MM.1S (cell line): ENCODE results near the gene PTGIS.

Source experiments
- DNase-seq: peaks from one replicate; pipeline ENCODE4 v3.0.0-alpha.2; 2015
- H2AFZ ChIP-seq: fragments of 300-600 bp; sonication (generic); 2 replicates; pipeline ENCODE4 v1.6.0; 2016; ENCODE audit warnings: antibody characterized with exemption, low read length
- H3F3A ChIP-seq: fragments of 300-600 bp; sonication (generic); 2 replicates; pipeline ENCODE4 v1.6.1; 2016; ENCODE audit warnings: mild to moderate bottlenecking, antibody characterized with exemption, low read length, moderate library complexity, mixed read lengths; ENCODE audit not compliant: insufficient read depth
- H3K27ac ChIP-seq: fragments of 300-600 bp; sonication (generic); 2 replicates; pipeline ENCODE4 v1.5.1; 2016; ENCODE audit warnings: mild to moderate bottlenecking, low read length
- H3K27me3 ChIP-seq: fragments of 300-600 bp; sonication (generic); replicated peaks from 2 replicates; pipeline ENCODE4 v1.6.0; 2016; ENCODE audit warnings: low read length; ENCODE audit not compliant: insufficient read depth
- H3K36me3 ChIP-seq: fragments of 300-600 bp; sonication (generic); replicated peaks from 2 replicates; pipeline ENCODE4 v1.6.1; 2016; ENCODE audit warnings: mild to moderate bottlenecking, low read length, mixed read lengths; ENCODE audit not compliant: insufficient read depth
- H3K4me1 ChIP-seq: fragments of 300-600 bp; sonication (generic); 2 replicates; pipeline ENCODE4 v1.6.1; 2016; ENCODE audit warnings: low read length, mixed read lengths
- H3K4me2 ChIP-seq: fragments of 300-600 bp; sonication (generic); 2 replicates; pipeline ENCODE4 v1.6.0; 2016; ENCODE audit warnings: low read depth, low read length
- H3K4me3 ChIP-seq: fragments of 300-600 bp; sonication (generic); 2 replicates; pipeline ENCODE4 v1.5.1; 2016; ENCODE audit warnings: low read length, mixed read lengths
- H3K79me2 ChIP-seq: fragments of 300-600 bp; sonication (generic); 2 replicates; pipeline ENCODE4 v1.6.1; 2016; ENCODE audit warnings: mixed run types, low read length, mixed read lengths
- H3K9ac ChIP-seq: fragments of 300-600 bp; sonication (generic); 2 replicates; pipeline ENCODE4 v1.6.1; 2016; ENCODE audit warnings: low read length, mixed read lengths
- H3K9me2 ChIP-seq: fragments of 300-600 bp; sonication (generic); replicated peaks from 2 replicates; pipeline ENCODE4 v1.6.1; 2016; ENCODE audit warnings: mild to moderate bottlenecking, low read length, mixed read lengths; ENCODE audit not compliant: insufficient read depth
- H3K9me3 ChIP-seq: fragments of 300-600 bp; sonication (generic); replicated peaks from 2 replicates; pipeline ENCODE4 v1.6.1; 2016; ENCODE audit warnings: mild to moderate bottlenecking, low read length, mixed read lengths; ENCODE audit not compliant: insufficient read depth
- H4K20me1 ChIP-seq: fragments of 300-600 bp; sonication (generic); 2 replicates; pipeline ENCODE4 v1.6.1; 2016; ENCODE audit warnings: mild to moderate bottlenecking, low read length, moderate library complexity, mixed read lengths; ENCODE audit not compliant: insufficient read depth
- CTCF ChIP-seq: fragments of 300-600 bp; sonication (generic); IDR thresholded peaks from 2 replicates; pipeline ENCODE4 v1.5.1; 2016; ENCODE audit warnings: antibody characterized with exemption, low read length, mixed read lengths
- EZH2 ChIP-seq: fragments of 300-600 bp; sonication (generic); optimal IDR thresholded peaks from 2 replicates; pipeline ENCODE3; 2017; ENCODE audit warnings: low read depth, mild to moderate bottlenecking, antibody characterized with exemption, low read length, mixed read lengths
- EZH2phosphoT487 ChIP-seq: fragments of 300-600 bp; sonication (generic); IDR thresholded peaks from 2 replicates; pipeline ENCODE4 v1.6.1; 2018; ENCODE audit warnings: antibody characterized with exemption, low read length

PTGIS gene

GRCh38 chr20:49543071-49543857 lies 24.7 kb downstream of the PTGIS start:
- no peak overlapping the region for H3K4me2 ChIP-seq
- no peaks in the 10 kb centered on the region for H3K27me3 ChIP-seq
- no peak overlapping the region for H3K9ac ChIP-seq
- H3K9me2 ChIP-seq: no peaks in the 10 kb centered on the region
- no peaks in the 10 kb centered on the region for H3K4me1 ChIP-seq
- H3K27ac ChIP-seq: no peak overlapping the region
- no peaks in the 10 kb centered on the region for H3F3A ChIP-seq
- H4K20me1 ChIP-seq: no peaks in the 10 kb centered on the region
- no peak overlapping the region for H3K4me3 ChIP-seq
- H3K36me3 ChIP-seq: no peaks in the 10 kb centered on the region
- TF ChIP-seq EZH2phosphoT487 (no peak), EZH2 (no peak), CTCF (no peak)
- DNase-seq: no peak
- no peaks in the 10 kb centered on the region for H3K79me2 ChIP-seq
- no peaks in the 10 kb centered on the region for H3K9me3 ChIP-seq
- no peak overlapping the region for H2AFZ ChIP-seq

- no peaks in the 10 kb centered on the region for H3K9me2 ChIP-seq
- H3K27me3 ChIP-seq: no peaks in the 10 kb centered on the region
- H3K9ac ChIP-seq: no peak overlapping the region
- no peak overlapping the region for H2AFZ ChIP-seq
- H3F3A ChIP-seq: no peaks in the 10 kb centered on the region
- H3K4me1 ChIP-seq: no peaks in the 10 kb centered on the region
- H3K79me2 ChIP-seq: no peaks in the 10 kb centered on the region
- H3K36me3 ChIP-seq: no peaks in the 10 kb centered on the region
- no peak overlapping the region for H3K4me2 ChIP-seq
- DNase-seq: no peak
- H4K20me1 ChIP-seq: no peaks in the 10 kb centered on the region
- no peaks in the 10 kb centered on the region for H3K9me3 ChIP-seq
- H3K4me3 ChIP-seq: no peak overlapping the region
- H3K27ac ChIP-seq: no peak overlapping the region
- TF ChIP-seq EZH2 (no peak), EZH2phosphoT487 (no peak), CTCF (no peak)
Observed at GRCh38 chr20:49542514-49542991, 25.4 kb downstream of the PTGIS start.

GRCh38 chr20:49541733-49542513 lies 26.0 kb downstream of the PTGIS start:
- TF ChIP-seq EZH2phosphoT487 (no peak), CTCF (peak; percentile 91), EZH2 (no peak)
- H3K9me2 ChIP-seq: no peaks in the 10 kb centered on the region
- H3K36me3 ChIP-seq: no peaks in the 10 kb centered on the region
- H2AFZ ChIP-seq: peak overlapping the region; percentile 5; the same call in 1 of the 2 replicates
- no peaks in the 10 kb centered on the region for H4K20me1 ChIP-seq
- H3K27me3 ChIP-seq: no peaks in the 10 kb centered on the region
- no peak overlapping the region for H3K4me3 ChIP-seq
- no peaks in the 10 kb centered on the region for H3K9me3 ChIP-seq
- peak; percentile 78 for DNase-seq
- H3K79me2 ChIP-seq: no peaks in the 10 kb centered on the region
- H3F3A ChIP-seq: no peaks in the 10 kb centered on the region
- no peaks in the 10 kb centered on the region for H3K4me1 ChIP-seq
- no peak overlapping the region for H3K27ac ChIP-seq
- no peak overlapping the region for H3K9ac ChIP-seq
- no peak overlapping the region; the same call in 1 of the 2 replicates for H3K4me2 ChIP-seq
